ENCODE data around the gene FAT2.
"Not testable (repeated sequence)": the region's sequence is repeated elsewhere in the genome, so short reads cannot be mapped to it uniquely, and the experiment has no call there.

The FAT2 gene

GRCh38 chr5:151611127-151611775, 20.1 kb upstream of the FAT2 start:
- DNase-seq = no peak

GRCh38 chr5:151608522-151608921, 17.4 kb upstream of the FAT2 start:
- no peak for DNase-seq

GRCh38 chr5:151607304-151607703, 16.2 kb upstream of the FAT2 start:
- DNase-seq = no peak

- DNase-seq = no peak
These were observed 14.4 kb upstream of the FAT2 start for GRCh38 chr5:151605559-151605958.

GRCh38 chr5:151602806-151603205, 11.7 kb upstream of the FAT2 start:
- no peak for DNase-seq

- no peak for DNase-seq
These were observed 10.3 kb upstream of the FAT2 start for GRCh38 chr5:151601391-151601790.

GRCh38 chr5:151600069-151600665, 9.0 kb upstream of the FAT2 start:
- DNase-seq = no peak

GRCh38 chr5:151598984-151599383, 7.9 kb upstream of the FAT2 start:
- DNase-seq = no peak

GRCh38 chr5:151598549-151598948, 7.4 kb upstream of the FAT2 start:
- DNase-seq = no peak

GRCh38 chr5:151597749-151598148, 6.6 kb upstream of the FAT2 start:
- DNase-seq = no peak

- DNase-seq = no peak
These were observed 5.9 kb upstream of the FAT2 start for GRCh38 chr5:151596828-151597539.

GRCh38 chr5:151595411-151595826, 4.3 kb upstream of the FAT2 start:
- no peak for DNase-seq

GRCh38 chr5:151592855-151593408, 1.8 kb upstream of the FAT2 start:
- no peak for DNase-seq

GRCh38 chr5:151589878-151590570, 1.1 kb downstream of the FAT2 start:
- DNase-seq = no peak

GRCh38 chr5:151587796-151588555, 3.2 kb downstream of the FAT2 start:
- no peak for DNase-seq

- DNase-seq = no peak
These were observed 5.2 kb downstream of the FAT2 start for GRCh38 chr5:151585970-151586369.

GRCh38 chr5:151585344-151585743, 5.8 kb downstream of the FAT2 start:
- DNase-seq = not testable (repeated sequence)

GRCh38 chr5:151584057-151584937, 6.8 kb downstream of the FAT2 start:
- DNase-seq = no peak

- DNase-seq = no peak
These were observed 9.1 kb downstream of the FAT2 start for GRCh38 chr5:151581812-151582583.

GRCh38 chr5:151581347-151581746, 9.8 kb downstream of the FAT2 start:
- no peak for DNase-seq

- DNase-seq = no peak
These were observed 10.3 kb downstream of the FAT2 start for GRCh38 chr5:151580858-151581257.

Measured in T1000 (cell line).